ENCODE data around the gene TPBGL. TPM values are rescaled to one million over a fixed set of nuclear protein-coding genes. Genes with fewer than 3 reads are reported as not detected.

The TPBGL gene
- total and polyA plus RNA-seq, 2 of the 4 experiments (the other 2 are of a cell fraction) = not detected

GRCh38 chr11:75242722-75243600 is 2.4 kb downstream of the TPBGL start:
- Histone ChIP-seq H3K23ac (ENCODE audit: low read depth, low read length) (no peak overlapping the region; the same call in 1 of the 2 replicates), H3K4me3 (ENCODE audit: insufficient read depth, low read depth, low read length) (no peak overlapping the region), H3K18ac (ENCODE audit: low read depth, low read length) (no peak overlapping the region), H2BK5ac (ENCODE audit: low read depth, low read length, poor library complexity, severe bottlenecking) (no peak overlapping the region), H3K14ac (replicated peaks; ENCODE audit: low read depth, low read length) (no peak overlapping the region), H2AK9ac (replicated peaks; ENCODE audit: low read depth, low read length, poor library complexity) (no peak overlapping the region), H2BK120ac (ENCODE audit: low read depth, low read length) (no peak overlapping the region), H3K9ac (ENCODE audit: low read depth, low read length) (no peak overlapping the region), H3K4me1 (ENCODE audit: control insufficient read depth, insufficient read depth, low read length) (no peaks in the 10 kb centered on the region), H3K4me2 (ENCODE audit: low read depth, low read length) (no peak overlapping the region), H4K20me1 (ENCODE audit: insufficient read depth, low read length) (no peaks in the 10 kb centered on the region; the same call in 1 of the 2 replicates), H3K4ac (ENCODE audit: low read depth, low read length) (no peak overlapping the region), H4K91ac (ENCODE audit: insufficient read depth, low read depth, low read length) (no peak overlapping the region), H3K79me1 (ENCODE audit: low read depth in 1 of 2, low read length in 2 of 2) (no peaks in the 10 kb centered on the region), H2AK5ac (ENCODE audit: low read depth, low read length) (no peak overlapping the region), H3K27me3 (ENCODE audit: control insufficient read depth, insufficient read depth, low read length) (peaks cover 84% of the 10 kb centered on the region), H2BK20ac (ENCODE audit: low read depth, low read length) (no peak overlapping the region), H3K9me3 (ENCODE audit: control insufficient read depth, insufficient read depth, low read length) (no peaks in the 10 kb centered on the region), H2AFZ (replicated peaks; ENCODE audit: low read length, poor library complexity) (no peak overlapping the region), H3K27ac (ENCODE audit: insufficient read depth, low read length) (no peak overlapping the region), H3K36me3 (ENCODE audit: control insufficient read depth, insufficient read depth, low read length) (no peaks in the 10 kb centered on the region), H4K8ac (ENCODE audit: low read depth in 2 of 2, low read length in 2 of 2) (no peak overlapping the region), H3K56ac (ENCODE audit: extremely low read depth, insufficient read depth, low read length) (no peak overlapping the region), H4K5ac (ENCODE audit: low read depth, low read length) (no peak overlapping the region), H3K9me1 (ENCODE audit: insufficient read depth, low read length) (no peaks in the 10 kb centered on the region), H2BK15ac (ENCODE audit: low read depth, low read length) (no peak overlapping the region)
- in situ Hi-C loops (cut with MboI; ENCODE audit: low sequenced_read_pairs) = no loop called here
- intact Hi-C loops (cut with micrococcal nuclease) = no loop called here
- CTCF ChIA-PET = interaction anchor here (1.0 to 2.4 kb wide), 11 partner anchors 9 to 178 kb away, joined by 3 to 7 read pairs (median 5); no protein-coding TSS in a partner anchor
- dilution Hi-C loops (cut with HindIII; ENCODE audit: low sequenced_read_pairs, unreplicated experiment) = no loop called here
- ATAC-seq (ENCODE audit: low read depth) (no peak), DNase-seq (no peak)
- no peak for TF ChIP-seq RFX5 (IDR thresholded peaks at IDR 0.05; ENCODE audit: low read depth, low read length)
- POLR2A ChIA-PET (ENCODE audit: unreplicated experiment) = no interaction called here
- no TSS peak for BruUV-seq (replicated peaks)
- WGBS, 2 experiments (ENCODE audit: extremely low coverage in 2 of 2, insufficient read length in 1 of 2) = no CpG with 5 or more reads among the region's 16 CpGs

Measured in IMR-90 (cell line).